Neural cell (in vitro differentiated cells): Measurements from ENCODE around the gene GBP6. TPM values are rescaled to one million over a fixed set of nuclear protein-coding genes. Genes with fewer than 3 reads are reported as not detected.
"Not testable (repeated sequence)": the region's sequence is repeated elsewhere in the genome, so short reads cannot be mapped to it uniquely, and the experiment has no call there.

Experiments
- H2AFZ ChIP-seq: fragments of 200-600, 300-800 bp; sonication (generic), shearing (Covaris generic); 2 replicates; pipeline ENCODE4 v1.6.0; 2014; ENCODE audit warnings: low read depth, mild to moderate bottlenecking, antibody characterized with exemption, low read length, moderate library complexity
- H3F3A ChIP-seq: fragments of 200-600 bp; shearing (Covaris generic); 2 replicates; pipeline ENCODE4 v1.6.1; 2016; ENCODE audit warnings: mild to moderate bottlenecking, moderate library complexity, mixed read lengths, antibody characterized with exemption, low read length; ENCODE audit not compliant: insufficient read depth, poor library complexity, severe bottlenecking
- H3K27ac ChIP-seq: fragments of 200-600, 300-800 bp; sonication (generic), shearing (Covaris generic); 2 replicates; pipeline ENCODE4 v1.5.1; 2014; ENCODE audit warnings: mild to moderate bottlenecking, low read length, moderate library complexity
- H3K27me3 ChIP-seq: fragments of 300-800, 200-600 bp; sonication (generic), shearing (Covaris generic); 2 replicates; pipeline ENCODE4 v1.6.0; 2014; ENCODE audit warnings: mild to moderate bottlenecking, low read depth, low read length, moderate library complexity; ENCODE audit not compliant: insufficient read depth
- H3K36me3 ChIP-seq: fragments of 300-800, 200-600 bp; sonication (generic), shearing (Covaris generic); 2 replicates; pipeline ENCODE4 v1.5.1; 2014; ENCODE audit warnings: mild to moderate bottlenecking, antibody characterized with exemption, low read length, moderate library complexity; ENCODE audit not compliant: insufficient read depth
- H3K4me2 ChIP-seq: fragments of 300-800, 200-600 bp; sonication (generic), shearing (Covaris generic); 2 replicates; pipeline ENCODE4 v1.6.0; 2014; ENCODE audit warnings: mild to moderate bottlenecking, low read length
- H3K4me3 ChIP-seq: fragments of 300-800, 200-600 bp; sonication (generic), shearing (Covaris generic); 2 replicates; pipeline ENCODE4 v1.5.1; 2014; ENCODE audit warnings: mild to moderate bottlenecking, low read length, moderate library complexity
- H3K79me2 ChIP-seq: fragments of 200-600 bp; shearing (Covaris generic); replicated peaks from 2 replicates; pipeline ENCODE4 v1.6.0; 2014; ENCODE audit warnings: mild to moderate bottlenecking, low read length, moderate library complexity; ENCODE audit not compliant: insufficient read depth
- H3K9ac ChIP-seq: fragments of 300-800, 200-600 bp; sonication (generic), shearing (Covaris generic); 2 replicates; pipeline ENCODE4 v1.6.1; 2016; ENCODE audit warnings: mild to moderate bottlenecking, low read length, mixed read lengths
- H3K9me2 ChIP-seq: fragments of 200-600 bp; shearing (Covaris generic); 2 replicates; pipeline ENCODE4 v1.6.1; 2016; ENCODE audit warnings: mild to moderate bottlenecking, low read length, mixed read lengths; ENCODE audit not compliant: insufficient read depth
- H3K9me3 ChIP-seq: fragments of 200-600, 300-800 bp; sonication (generic), shearing (Covaris generic); 2 replicates; pipeline ENCODE4 v1.6.1; 2016; ENCODE audit warnings: mild to moderate bottlenecking, mixed run types, low read length, moderate library complexity, mixed read lengths
- H4K20me1 ChIP-seq: fragments of 200-600 bp; shearing (Covaris generic); 2 replicates; pipeline ENCODE4 v1.6.1; 2016; ENCODE audit warnings: mild to moderate bottlenecking, mixed run types; ENCODE audit not compliant: insufficient read depth
- CTCF ChIP-seq: fragments of 450-650 bp; IDR thresholded peaks from 2 replicates; pipeline ENCODE4 v1.5.1; 2014; ENCODE audit warnings: antibody characterized with exemption, mild to moderate bottlenecking, moderate library complexity; ENCODE audit not compliant: poor library complexity, severe bottlenecking
- EP300 ChIP-seq: fragments of 450-650 bp; conservative IDR thresholded peaks from 2 replicates; pipeline ENCODE4 v1.6.1; 2014; ENCODE audit warnings: antibody characterized with exemption, mild to moderate bottlenecking, moderate library complexity; ENCODE audit not compliant: poor library complexity, severe bottlenecking
- EZH2 ChIP-seq: fragments of 200-600, 300-800 bp; shearing (Covaris generic), sonication (generic); IDR thresholded peaks from 2 replicates; pipeline ENCODE4 v1.6.1; 2014; ENCODE audit warnings: antibody characterized with exemption, low read length, borderline replicate concordance, mild to moderate bottlenecking; ENCODE audit not compliant: insufficient read depth, poor library complexity, severe bottlenecking
- MXI1 ChIP-seq: fragments of 450-650 bp; conservative IDR thresholded peaks from 2 replicates; pipeline ENCODE4 v1.6.1; 2014; ENCODE audit warnings: antibody characterized with exemption, mild to moderate bottlenecking; ENCODE audit not compliant: poor library complexity, severe bottlenecking
- POLR2AphosphoS5 ChIP-seq: IDR thresholded peaks from 2 replicates; pipeline ENCODE4 v1.6.1; 2012
- RAD21 ChIP-seq: fragments of 450-650 bp; conservative IDR thresholded peaks from 2 replicates; pipeline ENCODE4 v1.6.1; 2014; ENCODE audit warnings: antibody characterized with exemption, mild to moderate bottlenecking, moderate library complexity
- REST ChIP-seq: IDR thresholded peaks from 2 replicates; pipeline ENCODE4 v1.6.1; 2012; ENCODE audit warnings: borderline replicate concordance
- SMC3 ChIP-seq: fragments of 450-650 bp; conservative IDR thresholded peaks from 2 replicates; pipeline ENCODE4 v1.6.1; 2014; ENCODE audit warnings: antibody characterized with exemption, mild to moderate bottlenecking, moderate library complexity; ENCODE audit not compliant: poor library complexity
- TAF1 ChIP-seq: IDR thresholded peaks from 2 replicates; pipeline ENCODE4 v1.6.1; 2012; ENCODE audit warnings: low read depth
- polyA plus RNA-seq: library from polyadenylated mRNA; depleted of rRNA; stranded (reverse); fragments of >200 nt; gene quantifications from 2 replicates; pipeline ENCODE4 v1.2.3, GENCODE V29; 2014

Gene GBP6
- polyA plus RNA-seq, 1 donor from 2014 or later = not detected

DNA sequence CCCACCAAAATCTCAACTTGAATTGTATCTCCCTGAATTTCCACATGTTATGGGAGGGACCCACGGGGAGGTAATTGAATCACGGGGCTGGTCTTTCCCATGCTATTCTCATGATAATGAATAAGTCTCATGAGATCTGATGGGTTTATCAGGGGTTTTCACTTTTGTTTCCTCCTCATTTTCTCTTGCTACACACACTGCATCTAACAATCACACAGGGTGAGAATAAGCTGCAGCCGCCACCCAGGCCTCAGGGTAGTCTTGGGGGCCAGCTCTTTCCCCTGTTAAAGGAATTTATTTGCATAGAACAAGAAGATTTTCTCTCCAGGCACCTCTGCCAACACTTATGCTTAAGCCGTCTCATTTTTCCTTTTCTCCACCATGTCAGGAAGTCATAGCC, 26.0 kb upstream of the GBP6 start:
- Histone ChIP-seq H3F3A (no peaks in the 10 kb centered on the region), H3K79me2 (no peaks in the 10 kb centered on the region), H4K20me1 (no peaks in the 10 kb centered on the region), H3K4me3 (no peak overlapping the region), H3K36me3 (no peaks in the 10 kb centered on the region), H3K9ac (no peak overlapping the region), H2AFZ (no peak overlapping the region), H3K9me3 (no peaks in the 10 kb centered on the region), H3K9me2 (no peaks in the 10 kb centered on the region), H3K27ac (no peak overlapping the region), H3K27me3 (no peaks in the 10 kb centered on the region), H3K4me2 (no peak overlapping the region)
- no peak for TF ChIP-seq SMC3
- TF ChIP-seq RAD21 = no peak
- TF ChIP-seq POLR2AphosphoS5 = no peak
- no peak for TF ChIP-seq REST
- TF ChIP-seq EP300 = no peak
- TF ChIP-seq TAF1 = no peak
- no peak for TF ChIP-seq MXI1
- TF ChIP-seq EZH2 = no peak
- TF ChIP-seq CTCF = no peak

- H3K27me3 ChIP-seq = no peaks in the 10 kb centered on the region
- TF ChIP-seq RAD21 (no peak), CTCF (no peak), EP300 (no peak), SMC3 (no peak), EZH2 (no peak), POLR2AphosphoS5 (no peak), REST (no peak), MXI1 (no peak), TAF1 (no peak)
Observed at GRCh38 chr1:89339039-89339438, 24.8 kb upstream of the GBP6 start.

GRCh38 chr1:89345479-89345878, 18.4 kb upstream of the GBP6 start:
- H3K79me2 ChIP-seq, H3K9me3 ChIP-seq, H3K36me3 ChIP-seq, H3K9ac ChIP-seq, H3F3A ChIP-seq, H2AFZ ChIP-seq, H3K27ac ChIP-seq, H4K20me1 ChIP-seq, H3K9me2 ChIP-seq, H3K27me3 ChIP-seq, H3K4me3 ChIP-seq, H3K4me2 ChIP-seq: not testable (repeated sequence)

More at GRCh38 chr1:89339039-89339438, 24.8 kb upstream of the GBP6 start:
- Histone ChIP-seq H2AFZ (no peak overlapping the region), H3K9me3 (no peaks in the 10 kb centered on the region), H3K36me3 (no peaks in the 10 kb centered on the region), H3K79me2 (no peaks in the 10 kb centered on the region), H3K4me3 (no peak overlapping the region), H3F3A (no peaks in the 10 kb centered on the region), H3K27ac (no peak overlapping the region), H3K4me2 (no peak overlapping the region), H3K9me2 (no peaks in the 10 kb centered on the region), H4K20me1 (no peaks in the 10 kb centered on the region), H3K9ac (no peak overlapping the region)
